A673 (cell line): ENCODE data around the gene NET1. TPM values are rescaled to one million over a fixed set of nuclear protein-coding genes. Genes with fewer than 3 reads are reported as not detected.

Experiments used
- BruUV-seq: library from RNA; stranded (reverse); fragments of 400-500 nt; replicated peaks from 2 replicates; lab custom pipeline; 2021; lab: Mats Ljungman, UMichigan
- CTCF ChIA-PET: fragments of 300-600 bp; sonication (Branson Sonifier 250); formaldehyde crosslinking; loops from one replicate; lab custom pipeline; 2022; ENCODE audit warnings: antibody characterized with exemption; lab: Charles Lee
- POLR2A ChIA-PET: fragments of 300-600 bp; sonication (Branson Sonifier 250); formaldehyde crosslinking; loops from one replicate; lab custom pipeline; 2022; ENCODE audit warnings: antibody characterized with exemption; ENCODE audit not compliant: low non-redundant PET; lab: Charles Lee
- DNase-seq: peaks from one replicate; pipeline ENCODE4 v3.0.0-alpha.2; 2015; ENCODE audit warnings: low spot score
- H3K27ac ChIP-seq: fragments of 200-600 bp; sonication (generic); 2 replicates; pipeline ENCODE4 v1.5.1; 2016; ENCODE audit warnings: mixed run types, low read depth, mild to moderate bottlenecking, mixed read lengths, antibody characterized with exemption, low read length; ENCODE audit not compliant: poor library complexity, severe bottlenecking
- H3K27me3 ChIP-seq: fragments of 200-600 bp; sonication (generic); replicated peaks from 2 replicates; pipeline ENCODE4 v1.6.1; 2017; ENCODE audit warnings: mixed run types, low read depth, mild to moderate bottlenecking, mixed read lengths, antibody characterized with exemption, low read length; ENCODE audit not compliant: insufficient read depth, poor library complexity
- H3K36me3 ChIP-seq: fragments of 200-600 bp; sonication (generic); 2 replicates; pipeline ENCODE4 v1.6.1; 2016; ENCODE audit warnings: mixed run types, mild to moderate bottlenecking, mixed read lengths, antibody characterized with exemption, low read length; ENCODE audit not compliant: insufficient read depth, poor library complexity, severe bottlenecking
- H3K4me1 ChIP-seq: fragments of 200-600 bp; sonication (generic); 2 replicates; pipeline ENCODE4 v1.6.1; 2017; ENCODE audit warnings: mixed run types, mild to moderate bottlenecking, mixed read lengths, antibody characterized with exemption, low read length; ENCODE audit not compliant: insufficient read depth, poor library complexity, severe bottlenecking
- H3K4me3 ChIP-seq: fragments of 200-600 bp; sonication (generic); 2 replicates; pipeline ENCODE4 v1.5.1; 2016; ENCODE audit warnings: low read depth, mixed run types, mild to moderate bottlenecking, mixed read lengths, low read length; ENCODE audit not compliant: poor library complexity, severe bottlenecking
- H3K9me3 ChIP-seq: fragments of 200-600 bp; sonication (generic); 2 replicates; pipeline ENCODE4 v1.6.1; 2016; ENCODE audit warnings: mixed run types, low read depth, mild to moderate bottlenecking, mixed read lengths, antibody characterized with exemption, low read length; ENCODE audit not compliant: poor library complexity, severe bottlenecking
- EZH2 ChIP-seq: fragments of 200-600 bp; sonication (generic); IDR thresholded peaks from 2 replicates; pipeline ENCODE4 v1.6.1; 2017; ENCODE audit warnings: borderline replicate concordance, low read depth, mild to moderate bottlenecking, mixed read lengths, antibody characterized with exemption, low read length; ENCODE audit not compliant: poor library complexity, severe bottlenecking
- intact Hi-C: fragments of 100-400 bp; cut with micrococcal nuclease; formaldehyde crosslinking; loops from one replicate; pipeline ENCODE4 v1.10.0; 2022; ENCODE audit not compliant: unreplicated experiment
- total RNA-seq: library from RNA; stranded (reverse); gene quantifications from 2 replicates; pipeline ENCODE4 v1.2.3, GENCODE V29; 2021
- TF ChIP-seq, protein P1 (sequence below): fragments of 300-800, 200-600 bp; sonication (generic); conservative IDR thresholded peaks from 2 replicates; pipeline ENCODE4 v1.5.1; 2017; ENCODE audit warnings: low read depth, mild to moderate bottlenecking, antibody characterized with exemption, low read length, moderate library complexity, mixed read lengths

Gene NET1
- total RNA-seq, 1 experiment from 2014 or later, result 71.4 TPM

DNA sequence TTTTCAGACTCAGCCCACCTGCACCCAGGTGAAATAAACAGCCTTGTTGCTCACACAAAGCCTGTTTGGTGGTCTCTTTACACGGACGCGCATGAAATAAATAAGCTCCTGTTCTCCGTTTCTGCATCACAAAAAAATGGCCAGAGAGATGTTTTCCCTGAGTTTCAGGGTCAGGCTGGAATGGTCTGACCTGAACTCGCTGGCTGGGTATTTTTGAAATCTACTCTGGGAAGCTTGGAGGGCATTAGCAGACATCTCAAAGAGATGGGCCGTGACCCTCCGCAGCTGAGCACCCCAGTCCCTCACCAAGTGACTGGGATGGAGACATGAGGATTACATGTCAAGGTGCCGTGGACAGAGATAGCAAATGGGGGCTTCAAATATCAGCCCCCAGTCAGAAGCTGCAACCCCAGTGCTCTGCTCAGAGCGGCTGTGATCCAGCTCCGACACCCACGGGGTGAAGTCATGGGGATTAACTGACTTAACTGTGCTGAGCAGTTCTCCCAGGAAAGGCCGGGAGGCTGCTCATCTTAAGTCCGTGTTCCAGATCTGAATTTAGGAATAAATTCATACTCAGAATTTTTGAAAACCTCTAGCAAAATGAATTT is 64.7 kb downstream of the NET1 start:
- H3K4me3 ChIP-seq, result no peak overlapping the region
- H3K9me3 ChIP-seq, result no peaks in the 10 kb centered on the region
- no peaks in the 10 kb centered on the region for H3K4me1 ChIP-seq
- no peaks in the 10 kb centered on the region for H3K27me3 ChIP-seq
- no peaks in the 10 kb centered on the region for H3K36me3 ChIP-seq
- POLR2A ChIA-PET, result no interaction called here
- TF ChIP-seq, protein P1, sequence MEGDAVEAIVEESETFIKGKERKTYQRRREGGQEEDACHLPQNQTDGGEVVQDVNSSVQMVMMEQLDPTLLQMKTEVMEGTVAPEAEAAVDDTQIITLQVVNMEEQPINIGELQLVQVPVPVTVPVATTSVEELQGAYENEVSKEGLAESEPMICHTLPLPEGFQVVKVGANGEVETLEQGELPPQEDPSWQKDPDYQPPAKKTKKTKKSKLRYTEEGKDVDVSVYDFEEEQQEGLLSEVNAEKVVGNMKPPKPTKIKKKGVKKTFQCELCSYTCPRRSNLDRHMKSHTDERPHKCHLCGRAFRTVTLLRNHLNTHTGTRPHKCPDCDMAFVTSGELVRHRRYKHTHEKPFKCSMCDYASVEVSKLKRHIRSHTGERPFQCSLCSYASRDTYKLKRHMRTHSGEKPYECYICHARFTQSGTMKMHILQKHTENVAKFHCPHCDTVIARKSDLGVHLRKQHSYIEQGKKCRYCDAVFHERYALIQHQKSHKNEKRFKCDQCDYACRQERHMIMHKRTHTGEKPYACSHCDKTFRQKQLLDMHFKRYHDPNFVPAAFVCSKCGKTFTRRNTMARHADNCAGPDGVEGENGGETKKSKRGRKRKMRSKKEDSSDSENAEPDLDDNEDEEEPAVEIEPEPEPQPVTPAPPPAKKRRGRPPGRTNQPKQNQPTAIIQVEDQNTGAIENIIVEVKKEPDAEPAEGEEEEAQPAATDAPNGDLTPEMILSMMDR, result no peak
- TF ChIP-seq EZH2, result no peak
- CTCF ChIA-PET, result no interaction called here
- intact Hi-C loops, result no loop called here
- BruUV-seq, result no TSS peak
- H3K27ac ChIP-seq, result no peak overlapping the region
- no peak for DNase-seq

DNA sequence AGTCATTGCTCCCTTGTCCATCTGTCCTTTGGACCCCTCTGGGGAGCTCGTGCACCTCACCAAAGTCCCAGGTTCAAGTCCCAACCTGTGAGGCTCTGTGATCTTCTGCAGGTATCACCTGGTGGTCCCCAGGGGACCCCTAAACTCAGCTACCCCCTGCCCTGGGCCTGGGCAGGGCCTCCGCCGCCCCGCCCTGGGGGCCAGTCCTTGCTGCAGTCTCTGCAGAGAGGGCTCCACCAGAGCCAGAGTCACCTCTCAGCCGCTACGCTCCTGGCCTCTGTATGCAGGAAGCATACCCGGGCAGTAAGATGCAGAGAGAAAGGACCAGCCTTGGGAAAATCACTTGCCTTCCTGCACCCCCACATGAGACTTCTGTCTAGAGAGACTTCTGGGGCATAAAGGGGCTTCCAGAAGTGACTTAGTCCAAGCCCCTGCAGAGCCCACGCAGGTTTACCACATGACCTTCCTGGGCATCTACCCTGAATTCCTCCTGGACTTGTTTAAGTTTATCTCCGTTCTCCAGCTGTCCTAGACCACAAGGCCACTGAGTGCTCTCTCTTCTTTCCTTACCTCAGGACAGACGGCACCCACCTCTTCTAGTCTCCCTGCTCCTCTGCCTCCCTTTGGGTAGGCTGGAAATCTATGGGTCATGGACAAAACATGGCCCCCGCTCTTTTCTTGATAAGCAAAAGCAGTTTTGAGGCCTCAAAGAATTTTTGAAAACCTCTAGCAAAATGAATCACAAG is 65.8 kb downstream of the NET1 start:
- intact Hi-C loops, result no loop called here
- ChIA-PET POLR2A (no interaction called here), CTCF (no interaction called here)
- Histone ChIP-seq H3K9me3 (no peaks in the 10 kb centered on the region), H3K27me3 (no peaks in the 10 kb centered on the region), H3K4me3 (no peak overlapping the region), H3K4me1 (no peaks in the 10 kb centered on the region), H3K27ac (no peak overlapping the region), H3K36me3 (no peaks in the 10 kb centered on the region)
- no peak for DNase-seq
- TF ChIP-seq, protein P1, result no peak
- TF ChIP-seq EZH2, result no peak
- no TSS peak for BruUV-seq

DNA sequence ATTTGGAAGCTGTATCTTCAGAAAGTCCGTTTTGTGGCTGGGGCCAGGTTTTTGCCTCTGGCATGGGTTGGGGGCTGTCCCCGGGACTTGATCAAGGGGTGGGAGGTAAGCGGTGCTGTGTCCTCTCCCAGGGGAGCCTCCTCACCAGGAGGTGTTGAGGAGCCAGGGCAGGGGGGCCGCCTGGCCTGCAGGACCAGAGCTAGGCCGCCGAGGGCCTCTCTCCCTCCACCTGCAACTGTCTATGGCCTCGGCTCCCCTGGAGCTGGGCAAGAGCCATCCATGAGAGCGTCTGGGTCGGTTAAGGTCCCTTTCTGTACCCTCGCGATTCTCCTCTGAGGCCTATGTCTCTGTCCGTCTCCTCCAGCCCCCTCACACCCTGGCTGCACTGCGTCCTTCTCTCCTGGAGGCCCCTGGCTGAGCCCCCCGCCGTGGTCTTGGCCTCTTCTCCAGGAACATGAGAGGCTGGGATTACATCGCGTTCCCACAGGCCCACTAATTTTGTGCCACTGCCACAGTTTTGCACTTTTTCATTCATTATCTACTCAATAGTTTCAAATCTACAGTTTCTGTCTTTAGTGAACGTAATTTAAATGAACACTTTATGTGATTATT is 66.4 kb downstream of the NET1 start:
- POLR2A ChIA-PET, result no interaction called here
- Histone ChIP-seq H3K4me3 (no peak overlapping the region), H3K27me3 (no peaks in the 10 kb centered on the region), H3K36me3 (no peaks in the 10 kb centered on the region), H3K27ac (no peak overlapping the region), H3K4me1 (no peaks in the 10 kb centered on the region), H3K9me3 (no peaks in the 10 kb centered on the region)
- CTCF ChIA-PET, result no interaction called here
- no peak for DNase-seq
- no peak for TF ChIP-seq EZH2
- TF ChIP-seq, protein P1, result no peak
- BruUV-seq, result no TSS peak
- intact Hi-C loops, result no loop called here
